CD4-positive, CD25-positive, alpha-beta regulatory T cell (primary cell): ENCODE measurements around the gene KIFC3. TPM values are rescaled to one million over a fixed set of nuclear protein-coding genes. Genes with fewer than 3 reads are reported as not detected.

Experiments used
- ATAC-seq, 2 donors: fragments of 150-1000 bp; cut with Tn5 transposase; one replicate each; pipeline ENCODE4 v1.10.0; 2021; ENCODE audit warnings: low read depth in 2 of 2, moderate number of reproducible peaks in 2 of 2, moderate library complexity in 1 of 2
- DNase-seq, 3 donors: peaks; one replicate each; pipeline versions ENCODE4 v3.0.0 to v3.0.0-alpha.2; 2012 to 2022; ENCODE audit warnings: mixed read lengths in 1 of 3
- H3K27ac ChIP-seq: one replicate; pipeline ENCODE4 v1.7.0; 2013; ENCODE audit warnings: mild to moderate bottlenecking, low read length; ENCODE audit not compliant: insufficient read depth, poor library complexity, severe bottlenecking
- H3K27me3 ChIP-seq: one replicate; pipeline ENCODE4 v1.7.0; 2013; ENCODE audit warnings: low read length; ENCODE audit not compliant: control insufficient read depth, insufficient read depth
- H3K36me3 ChIP-seq: one replicate; pipeline ENCODE4 v1.7.0; 2013; ENCODE audit warnings: mild to moderate bottlenecking, low read length, moderate library complexity; ENCODE audit not compliant: control insufficient read depth, insufficient read depth
- H3K4me1 ChIP-seq: 2 replicates; pipeline ENCODE4 v1.7.0; 2013; ENCODE audit warnings: mild to moderate bottlenecking, low read length; ENCODE audit not compliant: insufficient read depth, control insufficient read depth, poor library complexity, severe bottlenecking
- H3K4me3 ChIP-seq: one replicate; pipeline ENCODE4 v1.7.0; 2013; ENCODE audit warnings: low read depth, mild to moderate bottlenecking, low read length, moderate library complexity
- H3K9me3 ChIP-seq, 2 experiments: 1 replicate in 1 of 2; 2 replicates in 1 of 2; pipeline ENCODE4 v1.7.0; 2013; ENCODE audit warnings: low read length in 2 of 2, mild to moderate bottlenecking in 1 of 2, moderate library complexity in 1 of 2; ENCODE audit not compliant: control insufficient read depth in 2 of 2
- H3K27ac Mint-ChIP-seq, 3 donors: one replicate each; pipeline ENCODE4 v1.8.0; 2020 to 2022; ENCODE audit warnings: mild to moderate bottlenecking in 3 of 3, mixed read lengths in 3 of 3, moderate library complexity in 2 of 3
- H3K27me3 Mint-ChIP-seq: one replicate; pipeline ENCODE4 v1.8.0; 2022; ENCODE audit warnings: mild to moderate bottlenecking, mixed read lengths
- H3K36me3 Mint-ChIP-seq: one replicate; pipeline ENCODE4 v1.8.0; 2020; ENCODE audit warnings: mixed read lengths
- H3K4me1 Mint-ChIP-seq, 4 donors: one replicate each; pipeline ENCODE4 v1.8.0; 2020 to 2022; ENCODE audit warnings: mixed read lengths in 4 of 4, mild to moderate bottlenecking in 1 of 4
- H3K4me3 Mint-ChIP-seq, 4 donors: one replicate each; pipeline ENCODE4 v1.8.0; 2020 to 2022; ENCODE audit warnings: mild to moderate bottlenecking in 4 of 4, mixed read lengths in 4 of 4, moderate library complexity in 3 of 4
- H3K9me3 Mint-ChIP-seq, 7 donors: one replicate each; pipeline ENCODE4 v1.8.0; 2020 to 2022; ENCODE audit warnings: mixed read lengths in 7 of 7, mild to moderate bottlenecking in 3 of 7, moderate library complexity in 2 of 7
- polyA plus RNA-seq, 4 donors: library from polyadenylated mRNA; unstranded; fragments of 300-500 nt; fragmentation: Illumina TruSeq; gene quantifications; one replicate each; pipeline ENCODE4 v1.2.3, GENCODE V29; 2021
- total RNA-seq: library from RNA; stranded (reverse); gene quantifications from one replicate; pipeline ENCODE4 v1.2.3, GENCODE V29; 2022

KIFC3 gene
- total and polyA plus RNA-seq, 5 donors from 2014 or later, result 1.2 TPM; not detected in 4

DNA sequence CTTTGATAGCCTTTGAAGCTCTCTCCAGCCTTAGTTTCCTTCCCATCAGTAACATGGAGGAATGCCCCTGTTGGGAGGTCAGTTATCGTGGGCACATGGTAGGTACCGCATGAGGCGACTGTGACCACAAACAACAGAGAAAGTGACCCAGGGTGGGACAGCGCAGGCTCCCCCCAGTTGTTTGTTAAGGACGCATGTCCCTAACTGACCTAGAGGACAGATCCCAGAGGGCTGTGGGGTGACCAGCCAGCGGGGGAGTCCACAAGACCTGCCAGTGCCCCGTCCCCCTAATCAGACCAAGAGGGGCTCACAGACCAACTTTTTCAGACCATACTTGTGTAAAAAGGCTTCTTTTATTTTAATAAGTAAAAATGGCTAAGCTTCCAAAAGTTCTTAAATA, 44.4 kb downstream of the KIFC3 start:
- no peak overlapping the region for H3K4me3 ChIP-seq
- Mint-ChIP-seq H3K27me3 (no peaks in the 10 kb centered on the region), H3K9me3 (no peaks in the 10 kb centered on the region), H3K4me1 (no peaks in the 10 kb centered on the region), H3K4me3 (no peak overlapping the region), H3K36me3 (peaks cover 6% of the 10 kb centered on the region), H3K27ac (no peak overlapping the region)
- ATAC-seq, result no peak
- H3K27me3 ChIP-seq, result no peaks in the 10 kb centered on the region
- no peaks in the 10 kb centered on the region for H3K36me3 ChIP-seq
- DNase-seq, result no peak
- no peak overlapping the region for H3K27ac ChIP-seq
- no peaks in the 10 kb centered on the region for H3K4me1 ChIP-seq
- no peaks in the 10 kb centered on the region for H3K9me3 ChIP-seq

DNA sequence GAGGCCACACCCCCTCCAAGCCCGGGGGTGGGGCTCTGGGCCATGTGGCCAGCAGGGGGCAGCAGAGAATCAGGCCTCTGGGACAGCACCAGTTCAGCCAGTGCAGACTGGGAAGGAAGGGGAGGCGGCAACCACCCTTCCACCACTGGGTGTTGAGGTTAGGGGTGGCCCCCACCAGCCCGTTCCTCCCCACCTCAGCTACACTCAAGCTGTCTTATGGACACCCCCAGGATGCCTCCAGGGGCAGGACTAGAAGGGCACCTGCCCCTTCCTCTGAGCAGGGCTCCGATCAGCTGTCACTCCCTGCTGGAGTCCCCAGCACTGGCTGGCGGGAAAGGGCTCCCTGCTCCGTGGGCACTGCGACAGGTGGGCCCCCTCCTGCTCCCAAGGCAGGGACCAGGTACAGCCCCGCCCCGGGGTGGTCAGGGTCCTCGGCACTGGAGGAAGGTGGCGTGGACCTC, 44.9 kb downstream of the KIFC3 start:
- Histone ChIP-seq H3K27ac (no peak overlapping the region), H3K4me1 (no peaks in the 10 kb centered on the region), H3K9me3 (no peaks in the 10 kb centered on the region), H3K4me3 (no peak overlapping the region), H3K27me3 (no peaks in the 10 kb centered on the region), H3K36me3 (no peaks in the 10 kb centered on the region)
- Mint-ChIP-seq H3K27me3 (no peaks in the 10 kb centered on the region), H3K4me3 (no peak overlapping the region), H3K36me3 (peaks cover 6% of the 10 kb centered on the region), H3K4me1 (no peaks in the 10 kb centered on the region), H3K9me3 (no peaks in the 10 kb centered on the region), H3K27ac (no peak overlapping the region)
- DNase-seq (peak; percentile 73 to 79 (median 75)), ATAC-seq (peak; percentile 87 to 90)

DNA sequence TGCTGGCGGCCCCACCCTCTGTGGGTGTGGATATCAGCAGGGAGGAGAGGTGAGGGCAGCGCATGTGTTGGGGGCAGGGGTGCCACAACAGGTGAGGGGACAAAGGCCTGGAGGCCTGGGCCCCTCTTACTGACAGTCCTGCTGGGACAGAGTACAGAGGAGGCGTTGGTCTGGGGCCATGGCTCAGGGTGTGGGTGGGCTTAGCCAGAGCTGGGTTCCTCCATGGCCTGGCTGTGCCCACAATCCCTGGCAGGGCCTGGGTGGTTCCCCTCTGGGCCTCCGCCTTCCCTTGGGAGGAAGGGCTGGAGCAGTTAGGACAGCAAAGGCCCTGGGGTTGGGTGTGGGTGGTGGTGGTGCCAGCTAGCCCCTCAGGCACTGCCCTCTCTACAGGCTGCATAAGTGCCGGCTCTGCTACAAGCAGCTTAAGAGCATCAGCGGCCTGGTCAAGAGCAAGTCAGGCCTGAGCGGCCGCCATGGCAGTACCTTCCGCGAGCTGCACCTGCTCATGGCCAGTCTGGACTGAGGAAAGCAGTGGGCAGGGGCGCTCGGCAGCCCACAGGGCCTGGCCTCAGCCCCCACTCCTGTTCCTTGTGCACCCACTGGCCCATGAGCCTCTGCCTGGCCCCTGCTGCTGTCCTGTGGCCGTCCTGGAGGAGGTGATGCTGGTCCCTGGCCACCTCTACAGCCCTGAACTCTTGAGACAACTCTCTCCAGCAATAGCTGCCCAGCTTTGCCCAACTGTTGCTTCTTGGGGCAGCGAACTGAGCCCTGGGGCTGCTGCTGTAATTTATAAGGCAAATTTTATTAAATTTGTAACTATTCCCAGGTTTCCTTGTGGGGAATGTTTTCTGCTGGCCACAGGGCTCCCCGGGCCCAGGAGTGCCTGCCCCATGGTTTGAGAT, 45.6 kb downstream of the KIFC3 start:
- H3K9me3 Mint-ChIP-seq, result no peaks in the 10 kb centered on the region
- DNase-seq (no peak), ATAC-seq (no peak)
- H3K27me3 ChIP-seq, result no peaks in the 10 kb centered on the region
- peak overlapping the region in 1 of 3 donors; percentile 32 for H3K27ac Mint-ChIP-seq
- no peaks in the 10 kb centered on the region for H3K9me3 ChIP-seq
- peaks cover 10% of the 10 kb centered on the region for H3K36me3 Mint-ChIP-seq
- H3K27me3 Mint-ChIP-seq, result no peaks in the 10 kb centered on the region
- no peaks in the 10 kb centered on the region for H3K4me1 Mint-ChIP-seq
- no peak overlapping the region for H3K4me3 Mint-ChIP-seq
- no peaks in the 10 kb centered on the region for H3K36me3 ChIP-seq
- H3K4me1 ChIP-seq, result no peaks in the 10 kb centered on the region
- no peak overlapping the region for H3K4me3 ChIP-seq
- no peak overlapping the region for H3K27ac ChIP-seq

GRCh38 chr16:57755726-57756423, 46.4 kb downstream of the KIFC3 start:
- H3K4me3 Mint-ChIP-seq, result no peak overlapping the region
- no peaks in the 10 kb centered on the region for H3K4me1 ChIP-seq
- no peaks in the 10 kb centered on the region for H3K27me3 ChIP-seq
- H3K27ac ChIP-seq, result no peak overlapping the region
- H3K36me3 ChIP-seq, result no peaks in the 10 kb centered on the region
- H3K9me3 Mint-ChIP-seq, result no peaks in the 10 kb centered on the region
- H3K4me3 ChIP-seq, result no peak overlapping the region
- H3K4me1 Mint-ChIP-seq, result no peaks in the 10 kb centered on the region
- ATAC-seq (no peak), DNase-seq (no peak)
- H3K27me3 Mint-ChIP-seq, result no peaks in the 10 kb centered on the region
- no peaks in the 10 kb centered on the region for H3K9me3 ChIP-seq
- peaks cover 14% of the 10 kb centered on the region for H3K36me3 Mint-ChIP-seq
- peak overlapping the region in 1 of 3 donors; percentile 32 for H3K27ac Mint-ChIP-seq

DNA sequence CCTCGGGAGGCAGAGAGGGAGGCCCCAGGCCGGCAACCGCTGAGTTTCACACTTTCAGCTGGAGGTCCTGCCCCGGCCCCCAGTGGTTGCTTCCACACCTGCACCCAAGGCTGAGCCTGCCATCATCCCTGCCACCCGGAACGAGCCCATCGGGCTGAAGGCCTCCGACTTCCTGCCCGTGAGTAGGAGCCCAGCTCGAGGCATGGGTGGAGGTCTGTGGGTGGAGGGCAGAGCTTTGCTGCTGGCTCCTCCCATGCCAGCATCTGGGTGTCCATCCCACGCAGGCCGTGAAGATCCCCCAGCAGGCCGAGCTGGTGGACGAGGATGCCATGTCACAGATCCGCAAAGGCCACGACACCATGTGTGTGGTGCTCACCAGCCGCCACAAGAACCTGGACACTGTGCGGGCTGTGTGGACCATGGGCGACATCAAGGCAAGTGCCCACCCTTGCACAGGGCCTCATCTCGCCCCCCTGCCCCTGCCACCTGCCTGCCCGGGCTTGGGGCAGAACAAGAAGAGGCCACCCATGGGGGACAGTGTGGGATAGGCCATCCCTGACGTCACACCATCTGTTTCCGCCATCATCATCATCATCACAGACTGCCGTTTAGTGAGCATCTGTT, 47.1 kb downstream of the KIFC3 start:
- no peaks in the 10 kb centered on the region for H3K36me3 ChIP-seq
- peaks cover 14% of the 10 kb centered on the region for H3K36me3 Mint-ChIP-seq
- no peak overlapping the region for H3K4me3 ChIP-seq
- ATAC-seq (no peak), DNase-seq (no peak)
- H3K27ac ChIP-seq, result no peak overlapping the region
- no peak overlapping the region for H3K27ac Mint-ChIP-seq
- no peaks in the 10 kb centered on the region for H3K4me1 ChIP-seq
- no peaks in the 10 kb centered on the region for H3K27me3 ChIP-seq
- H3K9me3 Mint-ChIP-seq, result no peaks in the 10 kb centered on the region
- H3K27me3 Mint-ChIP-seq, result no peaks in the 10 kb centered on the region
- no peaks in the 10 kb centered on the region for H3K9me3 ChIP-seq
- no peak overlapping the region for H3K4me3 Mint-ChIP-seq
- no peaks in the 10 kb centered on the region for H3K4me1 Mint-ChIP-seq

DNA sequence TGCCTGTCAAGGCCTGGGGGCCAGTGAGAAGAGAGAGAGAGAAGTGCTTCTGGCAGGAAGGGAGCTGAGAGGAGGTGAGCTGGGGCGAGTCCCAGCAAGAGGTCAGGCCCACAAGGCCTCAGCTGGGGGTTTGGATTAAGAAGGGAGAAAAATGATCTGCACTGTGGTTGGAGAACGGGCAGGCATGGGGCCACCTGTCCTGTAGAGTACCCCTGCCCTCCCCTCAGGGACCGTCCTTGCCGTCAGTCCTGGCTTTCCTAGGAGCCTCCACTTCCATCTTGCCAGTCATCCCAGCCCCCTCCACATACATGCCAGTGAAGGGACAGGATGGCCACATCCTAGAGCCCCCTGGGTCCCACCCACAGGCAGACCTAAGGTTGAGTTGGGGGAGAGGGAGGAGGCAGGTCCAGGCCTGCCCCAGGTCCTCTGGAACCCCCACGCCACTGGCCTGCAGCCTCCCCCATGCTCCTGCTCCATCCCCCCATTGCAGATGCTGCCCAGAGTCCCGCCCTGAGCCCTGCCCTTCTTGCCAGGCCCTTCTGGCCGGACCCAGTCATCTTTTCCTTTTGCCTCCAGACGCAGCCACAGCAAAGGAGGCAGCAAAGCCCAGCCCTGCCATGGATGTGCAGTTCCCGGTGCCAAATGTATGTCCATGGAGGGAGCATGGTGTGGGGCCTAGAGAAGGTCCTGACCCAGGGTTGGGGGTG, 47.8 kb downstream of the KIFC3 start:
- no peak overlapping the region for H3K4me3 ChIP-seq
- H3K27me3 ChIP-seq, result no peaks in the 10 kb centered on the region
- no peak overlapping the region for H3K4me3 Mint-ChIP-seq
- no peak overlapping the region for H3K27ac Mint-ChIP-seq
- H3K36me3 Mint-ChIP-seq, result peaks cover 21% of the 10 kb centered on the region
- no peaks in the 10 kb centered on the region for H3K9me3 Mint-ChIP-seq
- H3K27ac ChIP-seq, result no peak overlapping the region
- no peaks in the 10 kb centered on the region for H3K4me1 ChIP-seq
- no peaks in the 10 kb centered on the region for H3K9me3 ChIP-seq
- no peaks in the 10 kb centered on the region for H3K36me3 ChIP-seq
- DNase-seq (no peak), ATAC-seq (no peak)
- H3K4me1 Mint-ChIP-seq, result no peaks in the 10 kb centered on the region
- H3K27me3 Mint-ChIP-seq, result no peaks in the 10 kb centered on the region

- Histone ChIP-seq H3K36me3 (no peaks in the 10 kb centered on the region), H3K27ac (no peak overlapping the region), H3K4me1 (no peaks in the 10 kb centered on the region), H3K9me3 (no peaks in the 10 kb centered on the region), H3K27me3 (no peaks in the 10 kb centered on the region), H3K4me3 (no peak overlapping the region)
- DNase-seq (no peak), ATAC-seq (no peak)
- H3K36me3 Mint-ChIP-seq, result peaks cover 22% of the 10 kb centered on the region
- no peak overlapping the region for H3K4me3 Mint-ChIP-seq
- H3K27me3 Mint-ChIP-seq, result no peaks in the 10 kb centered on the region
- H3K9me3 Mint-ChIP-seq, result no peaks in the 10 kb centered on the region
- H3K4me1 Mint-ChIP-seq, result no peaks in the 10 kb centered on the region
- no peak overlapping the region for H3K27ac Mint-ChIP-seq
These were observed 48.6 kb downstream of the KIFC3 start for GRCh38 chr16:57753448-57754353.
